ENCODE results near the gene DCAF4L1.

Gene DCAF4L1

GRCh38 chr4:41990365-41991111 is 9.0 kb downstream of the DCAF4L1 start, which contains the start of gene SLC30A9:
TSS of gene SLC30A9 (plus strand) at chr4:41990530. CDS start at chr4:41990652, 122 bp downstream.
- peak; percentile 77 for DNase-seq

- no peak for DNase-seq
Observed at GRCh38 chr4:41991916-41992767, 10.6 kb downstream of the DCAF4L1 start.

GRCh38 chr4:41992967-41993857 is 11.7 kb downstream of the DCAF4L1 start:
- DNase-seq = no peak

GRCh38 chr4:41994461-41994985 is 13.0 kb downstream of the DCAF4L1 start:
- no peak for DNase-seq

GRCh38 chr4:41998019-41998418 is 16.5 kb downstream of the DCAF4L1 start:
- no peak for DNase-seq

- DNase-seq = no peak
Observed at GRCh38 chr4:41999321-41999720, 17.8 kb downstream of the DCAF4L1 start.

- no peak for DNase-seq
Observed at GRCh38 chr4:42008011-42008786, 26.6 kb downstream of the DCAF4L1 start.

GRCh38 chr4:42015438-42015837 is 33.9 kb downstream of the DCAF4L1 start:
- no peak for DNase-seq

- no peak for DNase-seq
Observed at GRCh38 chr4:42018451-42018850, 36.9 kb downstream of the DCAF4L1 start.

All from GF-D8 (cell line).